Kidney (tissue), 14 donors: ENCODE results near the gene BACE2. TPM values are rescaled to one million over a fixed set of nuclear protein-coding genes. Genes with fewer than 3 reads are reported as not detected.

Source experiments
- DNase-seq, 5 donors: peaks; one replicate each; pipeline ENCODE4 v3.0.0-alpha.2; 2013 to 2020
- FAIRE-seq: peaks from 2 replicates; lab custom pipeline; 2012; peaks lifted over from hg19 to GRCh38; lab: Jason Lieb, UNC
- H3K27ac ChIP-seq, 2 donors: one replicate each; pipeline ENCODE4 v1.7.0; 2013; ENCODE audit warnings: low read depth in 2 of 2, low read length in 2 of 2, inconsistent platforms in 1 of 2
- H3K27me3 ChIP-seq: one replicate; pipeline ENCODE4 v1.7.1; 2013; ENCODE audit warnings: low read length, inconsistent platforms; ENCODE audit not compliant: control insufficient read depth, insufficient read depth
- H3K36me3 ChIP-seq, 3 donors: one replicate each; pipeline versions ENCODE4 v1.7.0 to v1.7.1; 2013; ENCODE audit warnings: low read length in 3 of 3, control low read depth in 1 of 3, inconsistent platforms in 1 of 3; ENCODE audit not compliant: insufficient read depth in 3 of 3, control insufficient read depth in 2 of 3
- H3K4me1 ChIP-seq, 3 donors: one replicate each; pipeline versions ENCODE4 v1.7.0 to v1.7.1; 2013; ENCODE audit warnings: low read length in 3 of 3, inconsistent platforms in 1 of 3, low read depth in 1 of 3; ENCODE audit not compliant: control insufficient read depth in 2 of 3, insufficient read depth in 2 of 3
- H3K4me3 ChIP-seq, 3 donors: one replicate each; pipeline versions ENCODE4 v1.7.0 to v1.8.1; 2013; ENCODE audit warnings: low read length in 3 of 3, control low read depth in 1 of 3, inconsistent platforms in 1 of 3
- H3K9ac ChIP-seq, 3 donors: one replicate each; pipeline versions ENCODE4 v1.7.0 to v1.7.1; 2013; ENCODE audit warnings: low read length in 3 of 3, control low read depth in 1 of 3, inconsistent platforms in 1 of 3
- H3K9me3 ChIP-seq, 3 donors: one replicate each; pipeline versions ENCODE4 v1.7.0 to v1.7.1; 2013; ENCODE audit warnings: low read length in 3 of 3, control low read depth in 1 of 3, inconsistent platforms in 1 of 3; ENCODE audit not compliant: control insufficient read depth in 2 of 3, insufficient read depth in 1 of 3
- intact Hi-C: fragments of 100-400 bp; cut with DNase I; formaldehyde crosslinking; loops from one replicate; pipeline ENCODE4 v1.11.1; 2022
- polyA plus RNA-seq: library from polyadenylated mRNA; stranded (reverse); fragments of 350-450 nt; fragmentation: Illumina TruSeq; extraction: RNeasy Lipid Tissue Mini Kit (QIAGEN cat#74804); gene quantifications from one replicate; pipeline ENCODE4 v1.2.3, GENCODE V29; 2014; ENCODE audit warnings: low read depth, low replicate concordance; ENCODE audit not compliant: insufficient read depth
- total RNA-seq: library from RNA; stranded (reverse); fragmentation: NEBNext Ultra II Directional; extraction: Animal tissue kit (Norgen Biotek cat#: 25700); gene quantifications from one replicate; pipeline ENCODE4 v1.2.1, GENCODE V29; 2021
- TF ChIP-seq, protein P1 (sequence below): IDR thresholded peaks from 3 replicates; pipeline ENCODE4 v1.5.1; 2012; ENCODE audit warnings: mild to moderate bottlenecking, moderate library complexity, borderline replicate concordance; ENCODE audit not compliant: insufficient read depth; ENCODE audit errors: extremely low read depth
- donor health status: control.
- donor health status: control.
- donor health status: control.
- donor health status: control.
- donor health status: control.
- donor health status: DM: yes; HTN: yes; CAD: no.
- donor health status: Normal renal cell carcinoma (clear cell type).

The BACE2 gene
- total and polyA plus RNA-seq, 2 donors from 2014 or later = 55.5 to 65.7 TPM

DNA sequence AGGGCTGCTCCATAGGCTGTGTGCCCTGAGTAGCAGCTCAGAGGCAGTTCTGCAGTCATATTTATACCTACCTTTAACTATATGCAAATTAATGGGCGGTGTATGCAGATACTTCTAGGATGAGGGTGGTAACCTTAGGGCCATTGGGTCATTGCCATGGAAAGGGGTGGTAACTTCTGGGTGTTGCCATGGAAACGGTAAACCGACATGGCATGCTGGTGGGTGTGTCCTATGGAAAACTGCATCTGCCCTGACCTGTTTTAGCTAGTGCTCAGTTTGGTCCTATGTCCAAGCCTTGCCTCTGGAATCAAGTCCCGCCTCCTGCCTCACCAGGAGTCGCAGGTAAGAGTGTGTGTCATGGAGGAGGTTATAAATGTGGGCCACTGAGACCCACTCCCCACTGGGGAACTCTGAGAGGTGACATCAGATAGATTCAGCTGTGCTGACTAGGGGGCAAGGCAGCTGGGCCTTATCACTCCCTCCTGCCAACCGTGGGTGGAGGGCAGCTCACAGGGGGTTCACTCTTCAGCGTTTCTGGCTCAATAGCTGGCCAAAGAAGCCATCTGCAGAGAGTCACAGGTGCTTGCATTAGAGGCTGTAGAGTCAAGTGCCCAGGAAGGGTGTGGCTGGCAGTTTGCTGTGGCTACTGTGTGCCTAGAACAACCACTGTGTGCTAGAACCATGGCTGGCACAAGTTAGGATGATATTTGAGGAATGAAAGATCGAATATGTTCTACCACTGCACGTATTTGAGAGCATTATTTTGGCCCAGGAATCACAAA is 19.0 kb downstream of the BACE2 start:
- Histone ChIP-seq H3K9me3 (no peaks in the 10 kb centered on the region), H3K9ac (no peak overlapping the region), H3K36me3 (no peaks in the 10 kb centered on the region), H3K27me3 (no peaks in the 10 kb centered on the region), H3K4me3 (no peak overlapping the region), H3K4me1 (peaks cover 0 to 4% (median 0%) of the 10 kb centered on the region in 3 donors), H3K27ac (no peak overlapping the region)
- DNase-seq = no peak
- TF ChIP-seq, protein P1, sequence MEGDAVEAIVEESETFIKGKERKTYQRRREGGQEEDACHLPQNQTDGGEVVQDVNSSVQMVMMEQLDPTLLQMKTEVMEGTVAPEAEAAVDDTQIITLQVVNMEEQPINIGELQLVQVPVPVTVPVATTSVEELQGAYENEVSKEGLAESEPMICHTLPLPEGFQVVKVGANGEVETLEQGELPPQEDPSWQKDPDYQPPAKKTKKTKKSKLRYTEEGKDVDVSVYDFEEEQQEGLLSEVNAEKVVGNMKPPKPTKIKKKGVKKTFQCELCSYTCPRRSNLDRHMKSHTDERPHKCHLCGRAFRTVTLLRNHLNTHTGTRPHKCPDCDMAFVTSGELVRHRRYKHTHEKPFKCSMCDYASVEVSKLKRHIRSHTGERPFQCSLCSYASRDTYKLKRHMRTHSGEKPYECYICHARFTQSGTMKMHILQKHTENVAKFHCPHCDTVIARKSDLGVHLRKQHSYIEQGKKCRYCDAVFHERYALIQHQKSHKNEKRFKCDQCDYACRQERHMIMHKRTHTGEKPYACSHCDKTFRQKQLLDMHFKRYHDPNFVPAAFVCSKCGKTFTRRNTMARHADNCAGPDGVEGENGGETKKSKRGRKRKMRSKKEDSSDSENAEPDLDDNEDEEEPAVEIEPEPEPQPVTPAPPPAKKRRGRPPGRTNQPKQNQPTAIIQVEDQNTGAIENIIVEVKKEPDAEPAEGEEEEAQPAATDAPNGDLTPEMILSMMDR = no peak
- no peak for FAIRE-seq
- intact Hi-C loops = no loop called here

DNA sequence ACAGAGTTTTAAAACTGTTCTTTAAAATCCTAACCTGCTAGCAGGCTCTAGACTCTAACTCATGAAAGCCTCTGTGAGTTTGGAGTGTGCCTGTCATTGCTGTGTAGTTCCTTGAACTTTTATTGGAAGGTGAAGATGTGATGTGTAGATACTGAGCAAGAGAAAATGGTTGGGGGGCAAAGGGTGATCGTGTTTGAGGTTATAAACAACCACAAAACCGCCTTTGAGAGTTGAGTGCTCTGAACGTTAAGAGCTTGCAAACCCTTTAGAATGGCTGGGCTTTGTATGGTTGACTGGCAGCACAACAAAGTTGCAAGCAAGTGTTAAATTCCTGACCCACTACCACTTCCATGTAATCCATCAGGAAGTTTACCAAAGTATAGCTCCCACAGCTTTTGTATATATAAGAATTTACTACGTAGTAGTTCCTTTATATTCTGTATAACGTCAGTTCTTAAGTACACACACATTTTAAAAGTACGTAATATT is 19.6 kb downstream of the BACE2 start:
- no peak for FAIRE-seq
- Histone ChIP-seq H3K27me3 (no peaks in the 10 kb centered on the region), H3K4me1 (peaks cover 0 to 4% (median 0%) of the 10 kb centered on the region in 3 donors), H3K4me3 (no peak overlapping the region), H3K27ac (no peak overlapping the region), H3K9me3 (no peaks in the 10 kb centered on the region), H3K9ac (no peak overlapping the region), H3K36me3 (no peaks in the 10 kb centered on the region)
- no peak for DNase-seq
- intact Hi-C loops = no loop called here
- TF ChIP-seq, protein P1 = no peak

DNA sequence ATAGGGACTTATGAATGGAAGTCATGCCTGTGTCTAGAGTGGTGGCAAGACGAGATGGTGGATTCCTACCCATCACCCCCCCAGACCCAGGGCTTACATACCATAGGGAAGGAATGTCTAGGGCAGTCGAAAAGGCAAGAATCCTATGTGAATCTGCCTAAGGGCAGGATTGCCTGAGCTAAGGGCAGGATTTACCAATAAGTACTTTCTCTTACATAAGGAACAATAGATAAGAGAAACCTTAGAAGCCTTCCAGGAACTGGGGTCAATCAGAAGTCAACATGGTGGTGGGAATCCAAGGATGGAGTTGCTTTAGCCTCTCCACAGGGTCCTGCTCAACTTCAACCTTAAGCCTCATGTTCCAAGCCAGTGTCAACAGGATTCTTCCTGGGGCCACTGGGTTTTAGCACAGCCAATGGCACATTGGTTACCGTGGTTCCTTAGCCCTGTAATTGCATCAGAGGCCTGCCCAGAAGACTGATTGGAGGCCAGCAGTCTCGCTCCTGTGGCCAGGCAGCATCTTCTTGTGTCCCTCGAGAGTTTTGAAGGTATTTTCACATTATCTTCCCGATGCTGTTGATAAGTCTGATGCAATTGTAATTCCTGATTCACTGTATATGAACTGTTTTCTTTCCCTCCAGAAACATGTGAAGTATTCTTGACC is 20.7 kb downstream of the BACE2 start:
- no peaks in the 10 kb centered on the region for H3K9me3 ChIP-seq
- DNase-seq = no peak
- H3K36me3 ChIP-seq = no peaks in the 10 kb centered on the region
- intact Hi-C loops = no loop called here
- H3K4me3 ChIP-seq = no peak overlapping the region
- peaks cover 0 to 4% (median 0%) of the 10 kb centered on the region in 3 donors for H3K4me1 ChIP-seq
- H3K9ac ChIP-seq = no peak overlapping the region
- no peak for FAIRE-seq
- no peaks in the 10 kb centered on the region for H3K27me3 ChIP-seq
- TF ChIP-seq, protein P1 = no peak
- no peak overlapping the region for H3K27ac ChIP-seq
